Measurements from ENCODE around the gene MRTFB.

MRTFB gene

DNA sequence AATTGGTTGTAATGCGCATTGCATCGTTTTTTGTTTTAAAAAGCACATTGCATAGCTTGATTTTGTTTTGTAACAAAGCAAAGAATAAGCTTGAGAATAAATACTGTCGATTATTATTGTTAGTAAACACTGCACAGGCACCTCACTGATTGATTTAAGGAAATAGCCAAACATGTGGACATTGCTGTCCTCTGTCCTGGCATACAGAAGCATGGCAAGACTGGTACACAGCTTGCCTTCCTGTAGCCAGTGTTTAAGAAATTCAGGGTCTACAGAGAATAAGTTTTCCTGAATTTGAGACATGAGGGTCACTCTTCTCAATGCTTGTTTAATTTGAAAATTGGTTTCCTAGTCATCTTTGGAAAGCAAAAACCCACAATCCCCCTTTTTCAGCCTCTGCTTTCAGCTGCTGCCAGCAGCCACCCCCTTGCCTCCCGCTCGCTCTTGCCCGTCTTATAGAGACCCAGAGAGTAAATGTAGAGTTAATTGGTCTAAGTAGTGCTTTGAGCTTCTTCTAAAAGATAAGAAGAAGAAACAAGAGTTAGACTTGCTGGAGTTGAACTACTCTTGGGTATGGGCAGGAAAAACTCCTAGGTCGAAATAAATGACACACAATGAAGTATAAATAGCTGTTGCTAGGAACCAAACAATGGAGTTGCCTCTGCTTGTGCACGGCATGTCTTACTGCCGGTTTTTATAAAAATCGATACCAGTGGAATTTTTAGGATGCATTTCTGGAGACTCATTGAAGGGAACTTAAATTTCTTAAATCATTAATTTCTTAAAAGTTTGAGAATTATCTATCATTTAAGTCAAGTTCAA, 116.6 kb downstream of the MRTFB start:
- DNase-seq: no peak

DNA sequence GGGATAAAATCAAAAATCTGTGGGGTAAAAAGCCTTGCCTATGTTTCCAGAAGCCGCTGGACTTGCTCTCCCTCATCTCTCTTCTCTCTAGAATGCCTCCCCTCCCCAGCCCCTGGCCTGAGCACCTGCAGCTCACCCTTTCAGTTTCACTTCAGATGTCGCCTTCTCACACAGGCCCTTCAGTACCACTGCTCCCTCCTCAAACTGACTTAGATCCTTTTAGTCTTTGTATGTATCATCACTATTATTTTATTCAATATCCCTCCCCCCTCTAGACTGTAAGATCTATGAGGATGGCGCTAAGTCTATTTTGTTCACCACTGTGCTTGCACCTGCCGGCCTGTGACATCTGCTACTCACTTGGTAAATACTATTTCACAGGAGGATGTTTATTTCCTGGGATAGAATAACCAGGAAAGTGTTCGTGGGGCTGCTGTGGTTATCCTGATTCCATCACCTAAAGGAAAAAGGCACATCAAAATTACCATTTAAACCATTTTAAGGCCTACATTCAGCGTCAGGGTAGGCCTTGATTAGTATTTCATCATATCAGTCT, 122.3 kb downstream of the MRTFB start:
- DNase-seq: peak; percentile 45

- DNase-seq: no peak
These were observed 123.6 kb downstream of the MRTFB start for GRCh38 chr16:14194721-14195120.

DNA sequence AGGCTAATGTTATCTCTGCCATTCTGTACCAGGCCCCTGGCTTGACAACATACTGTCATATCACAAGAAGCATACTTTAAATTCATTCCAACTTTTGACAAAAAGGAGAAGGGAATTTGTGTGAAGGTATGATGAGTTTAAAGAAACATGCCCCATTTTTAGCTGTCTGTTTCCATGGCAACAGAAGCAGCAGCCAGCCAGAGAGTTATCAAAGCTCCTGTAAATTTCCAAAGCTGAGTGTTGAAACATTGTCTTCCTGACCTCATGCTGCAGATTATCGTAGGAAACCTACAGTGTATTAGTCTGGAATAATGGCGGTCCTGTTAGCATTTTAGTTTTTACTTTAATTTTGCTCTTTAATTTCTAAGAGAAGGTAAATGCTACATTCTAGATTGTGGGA, 124.9 kb downstream of the MRTFB start:
- no peak for DNase-seq

DNA sequence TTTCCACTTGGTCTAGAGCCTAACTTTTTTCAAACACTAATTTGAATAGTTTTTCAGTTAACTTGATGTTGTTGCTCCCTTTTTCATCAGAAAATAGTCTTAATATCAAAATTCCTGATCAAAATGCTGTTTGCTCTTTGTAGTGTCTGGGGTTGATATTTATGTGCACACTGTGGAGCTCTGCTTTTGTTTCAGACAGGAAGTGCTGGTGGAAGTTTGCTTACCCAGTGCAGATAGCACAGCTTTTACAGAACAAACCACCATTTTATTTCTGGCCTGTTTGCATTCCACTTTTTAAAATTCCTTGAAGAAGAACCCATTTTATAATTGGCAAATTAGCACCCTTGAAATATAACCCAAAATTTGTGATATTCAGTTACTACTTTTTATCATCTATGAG, 125.4 kb downstream of the MRTFB start:
- no peak for DNase-seq

DNA sequence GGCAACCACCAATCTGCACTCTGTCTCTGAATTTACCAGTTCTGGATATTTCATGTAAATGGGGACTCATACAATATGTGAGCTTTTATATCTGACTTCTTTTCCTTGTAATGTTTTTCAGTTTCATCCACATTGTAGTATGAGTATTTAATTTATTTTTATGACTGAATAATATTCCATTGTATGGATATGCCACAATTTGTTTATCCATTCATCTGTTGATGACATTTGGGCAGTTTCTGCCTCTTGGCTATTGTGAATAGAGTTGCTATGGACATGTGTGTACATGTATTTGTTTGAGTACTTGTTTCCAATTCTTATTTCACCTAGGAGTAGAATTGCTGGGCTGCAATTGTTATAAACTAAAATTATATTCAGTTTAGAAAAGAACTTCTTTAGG, 126.9 kb downstream of the MRTFB start:
- no peak for DNase-seq

DNA sequence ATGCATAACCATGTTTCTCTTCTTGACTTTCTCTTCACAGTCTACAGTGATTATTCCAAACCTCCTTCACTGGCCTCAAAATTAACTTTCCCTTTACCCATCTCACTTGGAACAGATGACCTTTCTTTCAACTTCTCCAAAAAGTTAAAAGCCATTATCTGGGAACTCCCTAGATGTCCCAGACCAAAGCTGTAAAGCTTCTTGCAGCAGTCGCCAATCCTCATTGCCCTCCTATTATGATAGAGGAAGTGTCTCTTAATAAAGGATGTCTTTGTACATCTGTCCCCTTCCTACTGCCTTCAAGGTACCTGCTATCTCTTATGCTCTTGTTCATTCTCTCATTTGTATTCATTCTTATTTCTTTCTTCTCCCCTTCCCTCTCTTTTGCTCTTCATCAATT, 127.5 kb downstream of the MRTFB start:
- no peak for DNase-seq

DNA sequence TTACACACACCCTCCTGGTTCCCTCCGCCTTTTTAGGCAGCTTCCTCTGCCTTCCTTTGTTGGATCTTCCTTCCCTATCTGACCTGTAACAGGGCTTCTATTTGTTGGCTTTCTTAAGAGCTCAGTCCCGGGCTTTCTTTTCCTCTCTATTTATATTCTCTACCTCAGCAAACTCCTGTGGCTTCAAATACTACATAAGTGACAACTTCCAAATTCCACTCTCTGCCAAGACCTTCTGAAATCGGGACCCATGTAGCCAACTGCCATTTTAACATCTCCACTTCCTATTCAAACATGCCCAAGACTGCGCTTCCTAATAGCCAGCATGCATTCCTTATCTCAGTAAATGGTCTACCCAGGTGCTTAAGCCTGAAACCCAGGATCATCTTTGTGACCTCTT, 128.1 kb downstream of the MRTFB start:
- no peak for DNase-seq

- DNase-seq: no peak
These were observed 128.5 kb downstream of the MRTFB start for GRCh38 chr16:14199624-14200023.

DNA sequence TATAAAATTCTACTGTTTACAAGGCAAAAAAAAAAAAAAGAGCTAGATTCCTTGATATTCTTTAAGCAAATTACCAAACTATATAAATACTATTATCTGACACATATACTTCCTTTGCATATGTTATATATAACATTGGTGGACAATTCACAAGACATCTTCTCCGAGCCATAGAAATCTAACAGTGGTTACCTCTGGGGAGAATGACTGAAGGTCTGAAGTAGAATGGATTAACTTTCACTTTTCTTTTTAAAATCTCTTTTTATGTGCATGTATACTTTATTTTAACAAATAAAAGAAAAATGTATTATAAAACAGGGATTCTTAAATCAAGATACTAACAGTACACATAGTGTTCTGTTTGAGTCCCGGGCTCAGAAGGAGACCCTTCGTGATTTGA, 131.0 kb downstream of the MRTFB start:
- DNase-seq: no peak

- no peak for DNase-seq
These were observed 131.6 kb downstream of the MRTFB start for GRCh38 chr16:14202697-14203096.

DNA sequence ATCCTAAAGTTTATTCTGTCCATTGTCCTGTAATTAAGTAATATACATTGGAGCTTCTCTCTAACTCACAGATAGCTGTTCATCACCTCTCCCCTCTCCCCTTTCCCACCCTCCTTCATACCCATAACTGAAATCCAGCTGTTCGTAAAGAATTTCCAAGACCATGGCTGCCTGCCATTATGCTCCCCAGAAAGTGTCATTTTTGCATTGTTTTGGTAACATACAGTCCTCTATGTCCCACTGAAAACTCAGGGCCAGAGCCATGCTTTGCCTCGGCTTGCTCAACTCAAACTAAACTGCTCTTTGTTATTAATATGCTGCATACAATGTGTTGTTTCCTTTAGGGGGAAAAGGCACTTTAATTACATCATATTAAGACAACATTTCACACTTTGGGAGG, 132.0 kb downstream of the MRTFB start:
- DNase-seq: no peak

DNA sequence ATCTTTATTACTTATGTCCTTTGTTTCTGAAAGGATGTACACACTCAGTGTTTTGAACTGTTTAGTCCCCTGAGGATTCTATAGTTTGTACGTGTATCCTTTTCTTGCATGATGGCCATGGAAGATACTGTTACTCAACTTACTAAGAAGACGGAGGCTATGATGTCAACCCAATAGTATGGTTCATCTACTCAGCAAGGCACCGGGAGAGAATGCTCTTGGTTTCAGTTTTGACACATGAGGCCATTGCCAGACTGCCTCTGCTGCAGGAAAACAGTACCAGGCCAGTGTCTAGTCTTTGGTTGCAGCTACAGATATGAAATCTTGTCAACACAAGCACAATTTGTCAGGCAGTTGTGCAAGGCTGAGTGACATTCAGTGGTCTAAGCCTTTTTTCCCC, 134.5 kb downstream of the MRTFB start:
- peak; percentile 35 for DNase-seq

- no peak for DNase-seq
These were observed 140.9 kb downstream of the MRTFB start for GRCh38 chr16:14211856-14212543.

- no peak for DNase-seq
These were observed 144.8 kb downstream of the MRTFB start for GRCh38 chr16:14215941-14216340.

GRCh38 chr16:14219983-14220382, 148.9 kb downstream of the MRTFB start:
- no peak for DNase-seq

- no peak for DNase-seq
These were observed 152.5 kb downstream of the MRTFB start for GRCh38 chr16:14223632-14224031.

GRCh38 chr16:14225457-14225856, 154.3 kb downstream of the MRTFB start:
- no peak for DNase-seq

DNA sequence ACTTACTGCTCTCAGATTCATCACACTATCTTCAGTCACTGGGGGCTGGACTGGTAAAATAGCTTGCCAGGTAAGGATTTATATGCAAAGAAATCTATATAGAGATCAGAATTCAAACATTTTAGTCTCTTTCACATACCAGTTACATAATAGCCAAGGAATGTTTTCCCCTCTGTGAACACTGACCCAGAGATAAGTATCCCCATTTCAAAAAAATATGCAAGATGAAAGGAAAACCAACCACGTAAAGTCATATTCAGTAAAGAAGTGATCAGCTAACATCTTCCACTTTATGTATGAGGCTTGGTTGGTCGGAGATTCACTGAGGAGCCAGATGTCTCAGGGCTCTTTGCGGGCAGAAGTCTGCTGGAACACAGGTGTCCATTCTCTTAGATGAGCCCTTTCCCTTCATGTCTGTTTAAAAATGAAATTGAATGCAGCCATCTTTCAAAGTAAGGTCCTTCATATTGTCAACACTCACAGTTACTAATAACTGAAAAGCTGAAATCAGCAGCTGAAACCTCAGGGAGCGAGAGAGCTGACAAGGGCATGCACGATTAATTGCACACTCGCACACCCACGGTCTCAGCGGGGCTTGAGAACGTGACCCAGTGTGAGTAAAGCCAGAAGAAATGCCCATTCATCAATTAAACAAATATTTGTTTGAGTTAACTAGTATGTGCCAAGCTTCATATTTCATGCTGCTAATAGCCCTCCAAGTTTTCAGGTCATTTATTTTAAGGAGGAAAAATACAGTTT, 161.2 kb downstream of the MRTFB start:
- no peak for DNase-seq

DNA sequence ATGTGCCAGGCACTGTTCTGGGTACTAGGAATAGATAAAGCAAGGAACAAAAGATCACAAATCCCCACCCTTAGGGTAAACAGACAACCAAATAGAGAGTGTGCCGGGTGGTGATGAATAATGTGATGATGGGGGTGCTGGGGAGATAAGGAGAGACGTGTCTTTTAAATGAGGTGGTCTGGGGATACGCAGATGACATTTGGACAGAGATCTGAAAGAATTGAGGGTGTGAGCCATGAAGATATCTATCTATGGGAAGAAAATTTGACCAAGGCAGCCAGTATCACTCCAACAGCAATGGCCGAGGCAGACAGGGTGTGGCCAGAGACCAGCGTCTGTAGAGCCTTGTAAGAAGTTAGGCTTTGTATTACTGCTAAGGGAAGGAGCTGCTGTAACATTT, 165.3 kb downstream of the MRTFB start:
- no peak for DNase-seq

DNA sequence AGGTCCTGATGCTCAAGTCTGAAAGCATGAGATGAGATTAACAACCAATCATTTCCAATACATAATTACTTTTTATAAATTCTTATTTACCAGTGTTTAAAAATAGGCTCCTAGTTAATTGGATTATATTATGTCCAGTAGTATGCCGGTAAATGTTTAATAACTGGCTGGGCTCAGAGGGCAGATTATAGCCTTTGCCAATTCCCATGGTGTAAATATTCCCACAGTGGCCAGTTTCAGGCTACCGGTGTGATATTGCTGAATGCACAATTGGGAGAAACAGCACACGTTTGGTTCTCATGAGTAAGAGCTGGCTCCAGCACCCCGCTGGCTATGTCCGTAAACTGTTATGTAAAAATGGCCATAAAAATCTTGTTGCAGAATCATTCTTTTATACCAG, 167.6 kb downstream of the MRTFB start:
- DNase-seq: no peak

- no peak for DNase-seq
These were observed 168.7 kb downstream of the MRTFB start for GRCh38 chr16:14239791-14240190.

GRCh38 chr16:14240219-14240843, 169.2 kb downstream of the MRTFB start:
- no peak for DNase-seq

Data from activated CD4-positive, alpha-beta T cell treated with anti-CD3 and anti-CD28 coated beads, Interleukin-2, amount 50 U/mL, for 16 hours (primary cell).